Measurements from ENCODE around the gene ZFR.
"Not testable (repeated sequence)": the region's sequence is repeated elsewhere in the genome, so short reads cannot be mapped to it uniquely, and the experiment has no call there.

DNA sequence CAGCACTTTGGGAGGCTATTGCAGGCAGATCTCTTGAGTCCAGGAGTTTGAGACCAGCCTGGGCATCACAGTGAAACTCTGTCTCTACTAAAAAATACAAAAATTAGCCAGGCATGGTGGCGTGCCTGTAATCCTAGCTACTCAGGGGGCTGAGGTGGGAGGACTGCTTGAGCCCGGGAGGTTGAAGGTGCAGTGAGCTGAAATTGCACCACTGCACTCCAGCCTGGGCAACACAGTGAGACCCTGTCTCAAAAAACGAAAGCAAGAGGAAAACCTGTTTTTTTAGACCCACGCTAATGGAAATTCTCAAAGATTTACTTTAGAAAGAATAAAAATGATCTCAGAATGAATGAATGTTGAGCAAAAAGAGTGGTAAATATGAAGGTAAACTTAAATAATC lies 13.7 kb downstream of the ZFR start:
- TF ChIP-seq, protein P1, sequence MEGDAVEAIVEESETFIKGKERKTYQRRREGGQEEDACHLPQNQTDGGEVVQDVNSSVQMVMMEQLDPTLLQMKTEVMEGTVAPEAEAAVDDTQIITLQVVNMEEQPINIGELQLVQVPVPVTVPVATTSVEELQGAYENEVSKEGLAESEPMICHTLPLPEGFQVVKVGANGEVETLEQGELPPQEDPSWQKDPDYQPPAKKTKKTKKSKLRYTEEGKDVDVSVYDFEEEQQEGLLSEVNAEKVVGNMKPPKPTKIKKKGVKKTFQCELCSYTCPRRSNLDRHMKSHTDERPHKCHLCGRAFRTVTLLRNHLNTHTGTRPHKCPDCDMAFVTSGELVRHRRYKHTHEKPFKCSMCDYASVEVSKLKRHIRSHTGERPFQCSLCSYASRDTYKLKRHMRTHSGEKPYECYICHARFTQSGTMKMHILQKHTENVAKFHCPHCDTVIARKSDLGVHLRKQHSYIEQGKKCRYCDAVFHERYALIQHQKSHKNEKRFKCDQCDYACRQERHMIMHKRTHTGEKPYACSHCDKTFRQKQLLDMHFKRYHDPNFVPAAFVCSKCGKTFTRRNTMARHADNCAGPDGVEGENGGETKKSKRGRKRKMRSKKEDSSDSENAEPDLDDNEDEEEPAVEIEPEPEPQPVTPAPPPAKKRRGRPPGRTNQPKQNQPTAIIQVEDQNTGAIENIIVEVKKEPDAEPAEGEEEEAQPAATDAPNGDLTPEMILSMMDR (IDR thresholded peaks at IDR 0.05), result not testable (repeated sequence)
- TF ChIP-seq POLR2A (IDR thresholded peaks at IDR 0.05), result not testable (repeated sequence)

Measured in lower leg skin (tissue), 3 donors.